NCI-H82 treated with DMSO at 0.1 percent for 48 hours (cell line): ENCODE measurements around the gene CREG2.

Experiments used
- DNase-seq: peaks from one replicate; lab custom pipeline; 2025; ENCODE audit not compliant: unreplicated experiment; lab: John Stamatoyannopoulos, UW

CREG2 gene

DNA sequence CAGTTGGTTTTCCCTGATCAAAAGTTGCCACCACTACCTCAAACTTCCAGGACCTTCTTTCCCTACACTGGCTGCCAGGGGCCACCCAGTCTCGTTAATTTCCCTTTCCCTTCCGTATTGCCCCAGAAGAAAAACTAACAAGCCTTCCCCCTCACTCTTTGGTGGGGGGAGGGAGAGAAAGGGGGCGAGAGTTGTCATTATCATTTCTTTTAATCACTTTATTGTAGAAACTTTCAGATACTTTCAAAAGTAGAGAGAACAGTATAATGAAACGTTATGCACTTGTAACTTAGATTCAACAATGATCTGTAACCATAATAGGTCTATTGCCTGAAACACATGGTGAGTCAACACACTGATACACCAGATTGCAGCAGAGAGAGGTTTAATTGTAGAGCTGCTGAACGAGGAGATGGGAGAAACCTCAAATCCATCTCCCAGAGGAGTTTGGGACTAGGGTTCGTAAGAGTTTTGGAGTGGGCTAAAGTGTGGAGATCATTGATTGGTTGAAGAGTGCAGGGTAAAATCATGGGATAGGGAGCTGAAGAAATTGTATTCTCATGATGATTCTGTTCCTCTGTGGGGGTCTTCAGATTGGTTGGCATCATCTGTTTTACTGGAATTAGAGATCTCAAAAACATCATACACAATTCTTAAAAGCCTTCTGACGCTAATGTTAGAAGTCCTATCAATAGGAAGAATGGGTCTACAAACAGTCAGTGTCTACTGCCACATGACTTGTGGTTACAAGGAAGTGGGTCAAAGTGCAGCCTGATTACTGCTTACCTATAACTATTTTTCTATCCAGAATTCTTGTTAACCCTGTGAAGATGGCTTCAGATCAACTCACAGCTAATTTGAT, 76.2 kb downstream of the CREG2 start:
- no peak for DNase-seq

DNA sequence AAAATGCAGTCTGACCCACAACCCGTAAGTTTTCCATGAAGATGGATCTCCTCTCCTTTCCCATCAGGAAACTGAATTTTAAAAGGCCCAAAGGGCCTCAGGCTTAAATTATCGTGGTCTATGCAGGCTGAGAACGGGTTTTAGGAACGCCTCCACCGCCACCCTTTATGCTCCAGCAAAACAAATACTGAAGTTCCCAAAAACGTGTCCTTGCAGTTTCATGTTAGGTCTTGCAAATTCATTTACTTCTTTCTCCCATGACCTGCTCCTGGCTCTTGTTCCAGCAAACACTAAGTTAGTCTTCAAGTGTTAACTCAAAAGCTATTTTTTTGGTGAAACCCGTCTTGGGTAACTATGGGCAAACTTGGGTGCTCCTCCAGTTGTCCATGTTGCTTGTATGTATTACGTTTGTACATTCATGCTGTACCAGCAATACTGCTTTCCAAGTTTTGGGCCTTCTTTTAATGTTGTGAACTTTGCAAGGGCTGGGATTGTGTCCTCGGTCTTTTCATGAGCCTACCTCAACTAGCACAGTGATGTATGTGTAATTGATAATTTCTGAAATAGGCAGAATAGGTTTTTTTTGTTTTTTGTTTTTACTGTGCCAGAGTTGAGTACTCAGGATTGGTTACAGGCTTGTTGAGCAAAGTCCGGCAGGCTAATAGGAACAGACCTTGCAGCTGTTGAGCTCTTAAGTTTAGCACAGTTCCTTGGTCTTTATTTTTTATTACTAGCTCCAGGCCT, 77.0 kb downstream of the CREG2 start:
- DNase-seq, result no peak

DNA sequence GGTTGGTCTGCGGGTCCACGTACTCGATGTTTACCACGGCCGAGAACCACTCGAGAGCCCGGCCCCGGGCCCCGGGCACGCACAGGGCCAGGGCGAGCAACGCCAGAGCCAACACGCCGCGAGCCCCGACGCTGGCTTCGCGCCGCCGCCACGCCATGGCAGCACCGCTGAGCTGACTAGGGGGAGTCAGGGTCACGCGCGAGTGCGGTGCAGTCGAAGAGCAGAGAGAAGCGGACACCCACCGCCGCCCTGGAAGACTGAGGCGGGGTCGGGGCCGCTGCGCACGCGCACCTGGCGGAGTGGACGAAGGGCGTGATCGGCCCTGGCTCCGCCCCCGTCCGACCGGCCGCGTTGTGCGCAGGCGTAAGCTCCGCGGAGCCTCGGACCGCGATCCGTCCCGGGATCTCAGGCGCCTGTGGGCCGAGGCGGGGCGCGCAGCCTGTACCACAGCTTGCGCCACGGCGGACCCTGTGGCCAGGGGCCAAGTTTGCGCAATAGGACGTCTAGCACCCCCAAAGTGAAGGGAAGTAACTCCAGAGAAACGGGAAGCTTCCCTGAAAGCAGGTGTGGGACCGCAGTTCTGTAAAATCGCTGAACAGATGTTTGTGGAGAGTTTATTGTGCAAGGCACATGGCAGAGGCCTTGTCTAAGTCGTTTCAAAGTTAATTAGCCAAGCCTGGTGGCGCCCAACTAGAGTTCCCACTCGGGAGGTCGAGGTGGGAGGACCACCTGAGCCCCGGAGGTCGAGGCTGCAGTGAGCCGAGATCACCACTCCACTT, 78.7 kb downstream of the CREG2 start, which contains the start of gene RNF149:
Gene RNF149 (minus strand): TSS at position 270 of the 779 bp plus-strand sequence. CDS start 113 bp downstream, at position 157.
- DNase-seq, result peak; percentile 71

DNA sequence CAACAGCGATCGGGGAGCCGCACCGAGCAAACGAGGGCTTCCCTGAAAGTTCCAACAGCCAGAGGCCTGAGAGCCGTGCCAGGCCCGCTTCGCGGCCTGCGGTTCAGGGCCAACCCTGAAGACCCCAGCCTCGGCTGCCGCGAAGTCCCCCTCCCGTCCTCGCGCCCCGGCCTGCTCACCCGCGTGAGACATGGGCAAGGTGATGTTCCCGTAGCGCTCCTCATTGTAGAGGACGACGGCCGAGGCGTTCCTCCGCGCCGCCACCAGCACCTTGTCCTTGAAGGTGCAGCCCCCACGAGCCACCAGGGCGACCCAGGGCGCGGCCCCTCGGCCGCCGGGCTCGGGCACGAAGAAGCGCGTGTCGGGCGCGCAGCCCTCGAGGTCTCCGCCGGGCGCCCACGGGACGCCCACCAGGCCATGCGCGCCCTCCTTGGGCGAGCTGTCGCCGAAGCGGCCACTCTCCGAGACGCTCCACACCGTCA, 79.3 kb downstream of the CREG2 start:
- no peak for DNase-seq

DNA sequence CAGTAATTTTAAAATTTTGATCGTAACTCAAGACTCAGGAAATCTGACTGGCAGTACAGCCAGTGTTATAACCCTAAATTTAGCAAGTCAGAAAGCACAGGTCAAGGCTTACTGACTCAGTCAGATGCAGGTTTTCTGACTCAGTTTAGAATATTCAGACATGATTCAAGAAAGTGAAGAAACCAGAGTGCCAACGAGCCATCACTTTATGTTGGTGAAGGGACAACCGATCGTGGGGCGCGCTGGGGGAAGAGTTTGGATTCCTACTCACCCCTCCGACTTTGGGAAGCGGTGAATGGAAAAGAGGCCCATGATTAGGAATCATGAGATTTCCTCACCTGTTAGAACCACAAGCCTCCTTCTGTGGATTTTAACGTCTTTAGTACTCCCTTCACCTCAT, 79.8 kb downstream of the CREG2 start:
- no peak for DNase-seq

DNA sequence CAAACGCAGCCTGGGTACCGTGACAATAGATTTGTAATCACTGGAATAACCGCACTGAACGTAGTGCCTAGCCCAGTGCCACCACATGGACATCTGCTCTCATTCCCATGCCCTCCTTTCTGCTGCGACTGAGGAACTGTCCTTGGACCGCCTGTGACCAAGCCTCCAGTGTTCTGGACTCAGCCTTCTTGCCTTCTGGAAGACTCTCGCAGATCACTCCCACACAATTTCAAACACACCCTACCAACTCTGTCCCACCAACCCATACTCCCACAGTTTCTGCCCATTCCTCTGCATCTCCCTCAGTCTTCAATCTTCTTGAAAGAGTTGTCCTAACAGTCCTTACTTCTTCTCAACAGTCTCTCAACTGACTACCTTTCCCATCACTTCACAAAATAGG, 80.9 kb downstream of the CREG2 start:
- DNase-seq, result no peak

DNA sequence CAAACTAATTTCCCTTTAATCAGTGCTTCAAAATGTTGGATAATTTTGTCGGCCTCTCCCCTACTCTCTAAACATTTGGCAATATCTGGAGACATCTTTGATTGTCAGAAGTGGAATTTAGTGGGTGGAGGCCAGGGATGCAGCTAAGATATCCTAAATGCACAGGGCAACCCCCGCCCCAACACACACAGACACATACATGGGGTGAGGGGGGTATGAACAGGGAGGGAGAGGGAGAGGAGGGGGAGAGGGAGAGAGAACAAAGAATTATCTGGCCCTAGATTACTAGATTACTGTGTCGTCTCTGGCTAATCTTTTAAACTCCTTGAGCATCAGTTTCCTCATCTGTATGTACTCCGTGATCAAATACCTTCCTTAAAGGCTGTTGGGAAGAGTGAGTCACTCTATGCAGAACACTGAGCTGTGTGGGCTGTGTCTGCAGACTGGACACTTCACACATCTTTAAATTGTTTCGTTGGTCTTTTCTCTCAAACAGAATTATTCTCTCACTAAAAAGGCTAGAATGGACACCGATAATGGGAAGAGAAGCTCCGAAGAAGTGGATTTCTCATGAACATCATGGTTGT, 81.7 kb downstream of the CREG2 start:
- DNase-seq, result peak; percentile 58

DNA sequence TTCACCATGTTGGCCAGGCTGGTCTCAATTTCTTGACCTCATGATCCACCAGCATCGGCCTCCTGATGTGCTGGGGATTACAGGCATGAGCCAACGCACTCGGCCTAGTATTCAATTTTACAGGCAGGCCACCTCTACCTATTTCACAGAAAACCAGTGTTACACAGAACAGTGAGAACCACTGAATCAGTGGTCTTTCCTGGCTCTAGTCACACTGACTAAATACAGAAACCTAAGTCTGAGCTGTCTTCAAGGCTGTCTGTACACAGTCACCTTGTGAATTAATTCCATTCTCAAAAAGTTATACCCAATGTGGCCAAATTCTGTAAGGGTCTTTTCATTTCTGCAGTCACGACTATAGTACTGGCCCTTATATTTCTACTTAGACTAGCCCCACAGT, 82.3 kb downstream of the CREG2 start:
- no peak for DNase-seq

DNA sequence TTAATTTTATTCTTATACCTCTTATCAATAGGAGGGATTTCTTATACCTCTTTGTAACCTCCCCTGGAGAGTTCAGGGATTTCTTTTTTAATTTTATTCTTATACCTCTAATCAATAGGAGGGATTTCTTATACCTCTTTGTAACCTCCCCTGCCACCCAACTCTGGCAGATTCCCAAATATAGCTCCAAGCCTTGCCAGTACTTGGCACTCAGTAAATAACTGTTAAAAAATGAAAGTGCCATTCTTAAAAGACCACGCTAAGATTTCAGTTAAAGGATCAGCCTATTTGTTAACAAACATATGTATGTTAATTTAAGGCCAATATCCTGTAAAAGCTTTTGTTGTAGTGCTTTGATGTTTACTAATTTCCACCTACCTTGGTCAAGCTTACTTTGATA, 83.6 kb downstream of the CREG2 start:
- DNase-seq, result no peak

DNA sequence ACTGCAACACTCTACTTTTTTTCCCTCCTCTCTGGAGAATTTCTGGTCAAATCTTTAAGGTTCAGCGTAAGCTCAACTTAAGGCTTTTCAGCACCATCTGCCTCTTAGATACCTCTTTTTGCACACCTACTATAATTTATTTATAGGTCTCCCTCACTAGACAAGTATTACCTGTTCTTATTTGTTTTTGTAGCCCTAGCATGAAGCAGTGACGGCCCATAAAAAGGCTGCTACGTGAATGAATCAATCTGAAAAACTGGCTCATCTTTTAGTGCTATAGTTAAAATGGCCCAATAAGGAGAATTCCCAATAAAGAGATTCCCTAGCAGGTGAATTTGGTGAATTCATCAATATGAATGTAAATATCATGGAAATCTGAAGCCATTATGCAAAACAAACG, 85.3 kb downstream of the CREG2 start:
- no peak for DNase-seq

DNA sequence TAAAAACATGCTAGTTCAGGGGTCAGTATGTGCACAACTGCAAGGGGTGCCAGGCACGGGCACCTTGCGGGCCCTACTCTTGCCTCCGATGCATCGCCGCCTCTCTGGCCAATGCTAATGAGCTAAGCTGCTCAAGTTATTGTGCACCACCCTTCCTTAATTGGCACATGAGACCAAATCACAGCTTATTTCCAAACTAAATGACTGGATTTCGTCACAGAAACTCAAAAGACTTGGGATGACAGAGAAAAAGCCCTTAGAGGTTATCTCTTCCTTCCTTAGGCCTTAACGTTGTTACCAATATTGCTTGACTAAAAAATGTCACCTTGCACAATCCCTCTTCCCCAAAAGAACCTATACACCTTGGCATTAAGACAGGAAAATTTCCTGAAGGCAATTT, 86.5 kb downstream of the CREG2 start:
- no peak for DNase-seq

DNA sequence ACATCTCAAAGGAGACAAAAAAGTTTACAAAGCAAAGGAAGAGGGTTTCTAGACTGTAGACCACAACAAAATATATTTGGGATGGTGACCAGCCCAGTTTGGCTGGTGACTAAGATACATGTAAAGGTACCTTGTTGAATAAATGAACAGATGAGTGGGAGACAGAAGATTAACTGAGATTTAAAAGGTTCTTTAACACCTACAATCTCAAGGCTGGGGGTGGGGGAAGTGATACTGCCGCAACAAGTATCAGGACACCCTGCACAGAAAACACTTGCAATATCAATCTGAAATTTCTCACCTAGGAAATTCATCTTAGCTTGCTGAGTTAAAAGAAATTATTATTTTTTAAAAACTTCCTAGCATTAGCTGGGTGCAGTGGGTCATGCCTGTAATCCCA, 87.1 kb downstream of the CREG2 start:
- no peak for DNase-seq

DNA sequence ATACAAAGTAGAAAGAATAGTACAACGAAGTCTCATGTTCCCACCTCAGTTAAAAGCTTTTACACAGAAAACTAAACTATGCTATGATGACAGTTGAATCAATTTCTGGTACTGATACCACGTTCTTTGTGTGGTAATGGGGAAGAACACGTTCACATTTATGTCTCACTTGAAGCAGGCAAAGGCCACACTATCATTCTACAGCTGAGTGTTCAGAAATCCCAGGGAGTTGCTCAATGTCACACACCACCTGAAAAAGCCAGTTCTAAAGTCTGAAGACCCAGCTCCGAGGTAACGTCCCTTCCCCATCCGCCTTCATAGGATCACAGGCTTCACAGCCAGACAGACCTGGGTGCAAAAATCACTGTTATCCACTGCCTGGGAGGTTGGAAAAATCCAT, 87.7 kb downstream of the CREG2 start:
- no peak for DNase-seq

DNA sequence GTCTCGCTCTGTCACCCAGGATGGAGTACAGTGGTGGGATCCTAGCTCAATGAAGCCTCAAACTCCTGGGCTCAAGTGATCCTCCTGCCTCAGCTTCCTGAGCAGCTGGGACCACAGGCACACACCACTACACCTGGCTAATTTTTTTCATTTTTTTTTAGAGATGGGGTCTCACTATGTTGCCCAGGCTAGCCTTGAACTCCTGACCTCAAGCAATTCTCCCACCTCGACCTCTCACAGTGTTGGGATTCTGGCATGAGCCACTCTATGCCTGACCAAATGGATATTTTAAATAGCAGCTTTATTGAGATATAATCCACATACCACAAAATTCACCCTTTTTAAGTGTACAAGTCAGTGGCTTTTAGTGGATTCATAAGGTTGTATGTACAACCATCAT, 89.9 kb downstream of the CREG2 start:
- DNase-seq, result no peak

DNA sequence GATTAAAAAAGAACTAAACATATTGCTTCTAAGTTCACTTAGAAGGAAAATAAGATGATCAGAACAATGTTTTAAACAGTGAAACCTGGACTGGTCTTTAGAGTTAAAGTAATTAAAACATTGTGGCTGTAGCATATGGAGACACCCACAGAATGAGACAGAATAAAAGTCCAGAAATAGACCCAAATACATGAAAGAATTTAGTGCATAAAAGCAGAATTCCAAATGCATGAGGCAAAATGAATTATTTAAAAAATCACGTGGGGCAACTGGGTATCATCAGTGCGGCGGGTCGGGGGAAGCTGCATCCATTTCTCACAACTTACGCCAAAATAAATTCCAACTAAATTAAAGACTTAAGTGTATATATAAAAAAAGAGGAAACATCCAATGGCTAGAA, 90.9 kb downstream of the CREG2 start:
- no peak for DNase-seq

DNA sequence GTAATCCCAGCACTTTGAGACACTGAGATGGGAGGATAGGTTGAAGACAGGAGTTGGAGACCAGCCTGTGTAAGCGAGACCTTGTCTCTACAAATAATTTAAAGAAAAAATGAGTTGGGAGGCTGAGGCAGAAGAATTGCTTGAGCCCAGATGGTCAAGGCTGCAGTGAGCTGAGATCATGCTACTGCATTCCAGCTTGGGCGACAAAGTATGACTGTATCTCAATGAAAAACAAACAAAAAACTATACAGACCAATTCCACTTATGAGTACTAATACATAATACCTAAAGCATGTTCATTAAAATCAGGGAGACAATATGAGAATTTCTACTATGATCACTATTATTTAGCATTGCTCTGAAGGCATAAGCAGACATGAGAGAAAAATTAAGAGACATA, 91.4 kb downstream of the CREG2 start:
- no peak for DNase-seq
